Stomach (tissue), 4 donors: ENCODE results near the gene ABHD17C.

Experiments
- POLR2AphosphoS5 ChIP-seq, 3 donors: sonication (generic); formaldehyde crosslinking; IDR thresholded peaks; one replicate each; pipeline ENCODE4 v1.6.1; 2016; ENCODE audit warnings: antibody characterized with exemption in 3 of 3
- TF ChIP-seq, protein P1 (sequence below), 7 experiments: fragments of 450-650 bp in 4 of 7; fragments of 200-600 bp in 3 of 7; sonication (generic) in 3 of 7; IDR thresholded peaks; one replicate each; pipeline ENCODE4 v1.5.1; 2016 to 2019; ENCODE audit warnings: antibody characterized with exemption in 7 of 7, control low read depth in 2 of 7, mild to moderate bottlenecking in 1 of 7

DNA sequence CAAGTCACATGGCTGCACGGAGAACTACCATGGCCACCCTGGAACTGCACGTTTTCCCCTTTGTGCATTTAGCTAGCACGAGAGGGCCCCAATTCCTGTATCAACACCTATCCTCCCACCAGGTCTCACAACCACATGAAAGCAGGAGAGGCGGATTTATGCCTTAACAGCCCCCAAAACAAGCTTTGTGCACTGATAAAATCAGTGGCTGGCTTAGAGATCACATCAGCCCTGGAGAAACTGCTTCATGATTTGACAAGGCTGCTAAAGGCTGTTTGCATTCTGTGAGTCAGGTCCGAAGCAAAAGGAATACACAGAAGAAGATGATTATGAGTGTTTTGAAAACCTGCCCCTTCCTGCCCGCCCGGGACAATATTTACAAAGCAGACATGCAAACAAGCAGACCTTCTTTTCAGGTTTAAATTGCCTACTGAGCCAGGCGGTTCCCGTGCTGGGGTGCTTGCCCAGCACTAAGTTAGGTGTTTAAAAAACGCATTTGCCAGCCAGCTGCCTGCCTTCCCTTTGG lies 109.9 kb downstream of the ABHD17C start:
- TF ChIP-seq, protein P1, sequence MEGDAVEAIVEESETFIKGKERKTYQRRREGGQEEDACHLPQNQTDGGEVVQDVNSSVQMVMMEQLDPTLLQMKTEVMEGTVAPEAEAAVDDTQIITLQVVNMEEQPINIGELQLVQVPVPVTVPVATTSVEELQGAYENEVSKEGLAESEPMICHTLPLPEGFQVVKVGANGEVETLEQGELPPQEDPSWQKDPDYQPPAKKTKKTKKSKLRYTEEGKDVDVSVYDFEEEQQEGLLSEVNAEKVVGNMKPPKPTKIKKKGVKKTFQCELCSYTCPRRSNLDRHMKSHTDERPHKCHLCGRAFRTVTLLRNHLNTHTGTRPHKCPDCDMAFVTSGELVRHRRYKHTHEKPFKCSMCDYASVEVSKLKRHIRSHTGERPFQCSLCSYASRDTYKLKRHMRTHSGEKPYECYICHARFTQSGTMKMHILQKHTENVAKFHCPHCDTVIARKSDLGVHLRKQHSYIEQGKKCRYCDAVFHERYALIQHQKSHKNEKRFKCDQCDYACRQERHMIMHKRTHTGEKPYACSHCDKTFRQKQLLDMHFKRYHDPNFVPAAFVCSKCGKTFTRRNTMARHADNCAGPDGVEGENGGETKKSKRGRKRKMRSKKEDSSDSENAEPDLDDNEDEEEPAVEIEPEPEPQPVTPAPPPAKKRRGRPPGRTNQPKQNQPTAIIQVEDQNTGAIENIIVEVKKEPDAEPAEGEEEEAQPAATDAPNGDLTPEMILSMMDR (IDR thresholded peaks at IDR 0.05), result no peak
- no peak for TF ChIP-seq POLR2AphosphoS5 (IDR thresholded peaks at IDR 0.05)
